Measurements from ENCODE around the gene TMEM151B. TPM values are rescaled to one million over a fixed set of nuclear protein-coding genes. Genes with fewer than 3 reads are reported as not detected.

Gene TMEM151B
- polyA plus RNA-seq, 1 of the 3 experiments (the other 2 are of a cell fraction) = 0.05 TPM

GRCh38 chr6:44310241-44310640 lies 40.0 kb downstream of the TMEM151B start:
- no peak overlapping the region for H3K9ac ChIP-seq
- H3K27me3 ChIP-seq (ENCODE audit: insufficient read depth) = no peaks in the 10 kb centered on the region
- peaks cover 11% of the 10 kb centered on the region; the same call in 1 of the 2 replicates for H3K79me2 ChIP-seq (ENCODE audit: insufficient read depth)
- no peaks in the 10 kb centered on the region for H4K20me1 ChIP-seq (ENCODE audit: insufficient read depth)
- TF ChIP-seq TCF12 (IDR thresholded peaks at IDR 0.05) (no peak), NFIC (IDR thresholded peaks at IDR 0.05; ENCODE audit: borderline replicate concordance) (no peak), USF2 (IDR thresholded peaks at IDR 0.05; ENCODE audit: borderline replicate concordance, low read depth, low read length) (no peak), YY1 (IDR thresholded peaks at IDR 0.05; ENCODE audit: low read depth) (no peak), FOXM1 (IDR thresholded peaks at IDR 0.05; ENCODE audit: low read depth) (no peak)
- H3K27ac ChIP-seq (ENCODE audit: low read depth in 2 of 2, low read length in 1 of 2) = no peak overlapping the region
- no peak overlapping the region for H2AFZ ChIP-seq (ENCODE audit: low read depth)
- no peaks in the 10 kb centered on the region for H3F3A ChIP-seq (replicated peaks; ENCODE audit: insufficient read depth)
- H3K36me3 ChIP-seq (replicated peaks in 1 of 2; ENCODE audit: control insufficient read depth in 1 of 2, insufficient read depth in 2 of 2, low read length in 1 of 2) = peaks cover 13 to 52% of the 10 kb centered on the region in 2 experiments
- peaks cover 4 to 8% of the 10 kb centered on the region in 2 experiments; a peak in 3 of 4 replicates for H3K4me1 ChIP-seq (ENCODE audit: control insufficient read depth in 1 of 2, insufficient read depth in 2 of 2, low read depth in 1 of 2, low read length in 1 of 2)
- no peak overlapping the region for H3K4me2 ChIP-seq
- ChIA-PET CTCF (interaction anchor here (1.0 to 16.5 kb wide), 5 partner anchors 12 to 73 kb away, joined by 3 to 238 read pairs (median 5); partner anchors contain the start of genes NFKBIE and TMEM151B), POLR2A (interaction anchor here (0.8 kb wide), 1 partner anchor 13 kb away, joined by 3 read pairs; no protein-coding TSS in a partner anchor)
- H3K9me2 ChIP-seq = no peaks in the 10 kb centered on the region
- H3K4me3 ChIP-seq (ENCODE audit: low read depth in 2 of 2, low read length in 1 of 2) = no peak overlapping the region
- no peak for DNase-seq
- no peaks in the 10 kb centered on the region for H3K9me3 ChIP-seq
- 95% methylated on average over 2 of the region's 3 CpGs for WGBS (ENCODE audit: low lambda C conversion rate)

- TF ChIP-seq GATA2 (CRISPR knock-in tag; IDR thresholded peaks at IDR 0.05) = no peak
- no peak for TF ChIP-seq GABPA (IDR thresholded peaks at IDR 0.05; ENCODE audit: low read depth)
- no peak for TF ChIP-seq EP300 (IDR thresholded peaks at IDR 0.05; ENCODE audit: borderline replicate concordance in 1 of 2, low read depth in 1 of 2, low read length in 1 of 2)
- no peak for TF ChIP-seq RXRA (IDR thresholded peaks at IDR 0.05; ENCODE audit: borderline replicate concordance, low read depth)
- TF ChIP-seq POLR2AphosphoS5 (IDR thresholded peaks at IDR 0.05; ENCODE audit: low read depth, low read length) = no peak
- no peak for TF ChIP-seq FOXM1 (IDR thresholded peaks at IDR 0.05; ENCODE audit: low read depth)
- no peak for TF ChIP-seq MEF2A (IDR thresholded peaks at IDR 0.05; ENCODE audit: borderline replicate concordance, low read depth)
- TF ChIP-seq RFX5 (IDR thresholded peaks at IDR 0.05; ENCODE audit: low read length) = no peak
- TF ChIP-seq USF2 (IDR thresholded peaks at IDR 0.05; ENCODE audit: borderline replicate concordance, low read depth, low read length) = no peak
- TF ChIP-seq IRF3 (IDR thresholded peaks at IDR 0.05; ENCODE audit: low read depth, low read length) = no peak
- TF ChIP-seq NRF1 (IDR thresholded peaks at IDR 0.05; ENCODE audit: low read depth, low read length) = no peak
- TF ChIP-seq ZBTB33 (IDR thresholded peaks at IDR 0.05; ENCODE audit: borderline replicate concordance, low read depth) = no peak
- TF ChIP-seq ELF1 (IDR thresholded peaks at IDR 0.05) = no peak
- H3K9ac ChIP-seq = no peak overlapping the region
- WGBS (ENCODE audit: low lambda C conversion rate) = 57% methylated on average over 2 of the region's 2 CpGs
- no peaks in the 10 kb centered on the region for H3K9me2 ChIP-seq
- H3K4me1 ChIP-seq (ENCODE audit: control insufficient read depth in 1 of 2, insufficient read depth in 2 of 2, low read depth in 1 of 2, low read length in 1 of 2) = peaks cover 4 to 8% of the 10 kb centered on the region in 2 experiments; a peak in 3 of 4 replicates
- H3K9me3 ChIP-seq = no peaks in the 10 kb centered on the region
- no peak overlapping the region for H3K4me2 ChIP-seq
- ChIA-PET CTCF (interaction anchor here (0.8 to 4.4 kb wide), 11 partner anchors 10 to 211 kb away, joined by 3 to 38 read pairs (median 6); no protein-coding TSS in a partner anchor), POLR2A (interaction anchor here (0.8 kb wide), 1 partner anchor 15 kb away, joined by 5 read pairs; no protein-coding TSS in a partner anchor)
- no peaks in the 10 kb centered on the region for H4K20me1 ChIP-seq (ENCODE audit: insufficient read depth)
- no peaks in the 10 kb centered on the region for H3F3A ChIP-seq (replicated peaks; ENCODE audit: insufficient read depth)
- peaks cover 13 to 41% of the 10 kb centered on the region in 2 experiments for H3K36me3 ChIP-seq (replicated peaks in 1 of 2; ENCODE audit: control insufficient read depth in 1 of 2, insufficient read depth in 2 of 2, low read length in 1 of 2)
- H3K4me3 ChIP-seq (ENCODE audit: low read depth in 2 of 2, low read length in 1 of 2) = no peak overlapping the region
- H3K27ac ChIP-seq (ENCODE audit: low read depth in 2 of 2, low read length in 1 of 2) = no peak overlapping the region
- no peak for DNase-seq
- H3K79me2 ChIP-seq (ENCODE audit: insufficient read depth) = peaks cover 11% of the 10 kb centered on the region; the same call in 1 of the 2 replicates
- no peak overlapping the region for H2AFZ ChIP-seq (ENCODE audit: low read depth)
- no peaks in the 10 kb centered on the region for H3K27me3 ChIP-seq (ENCODE audit: insufficient read depth)
These were observed 41.1 kb downstream of the TMEM151B start for GRCh38 chr6:44311304-44311703.
